Activated CD8-positive, alpha-beta memory T cell treated with anti-CD3 and anti-CD28 coated beads for 1 hour (primary cell): Measurements from ENCODE around the gene ZNF667.
A peak's percentile ranks its signal among the peaks of the same experiment; 100 is the strongest.

Experiments
- DNase-seq, 2 donors: peaks; one replicate each; pipeline ENCODE4 v3.0.0-alpha.2; 2020; ENCODE audit warnings: low read depth in 1 of 2; ENCODE audit errors: extremely low read depth in 1 of 2

ZNF667 gene

DNA sequence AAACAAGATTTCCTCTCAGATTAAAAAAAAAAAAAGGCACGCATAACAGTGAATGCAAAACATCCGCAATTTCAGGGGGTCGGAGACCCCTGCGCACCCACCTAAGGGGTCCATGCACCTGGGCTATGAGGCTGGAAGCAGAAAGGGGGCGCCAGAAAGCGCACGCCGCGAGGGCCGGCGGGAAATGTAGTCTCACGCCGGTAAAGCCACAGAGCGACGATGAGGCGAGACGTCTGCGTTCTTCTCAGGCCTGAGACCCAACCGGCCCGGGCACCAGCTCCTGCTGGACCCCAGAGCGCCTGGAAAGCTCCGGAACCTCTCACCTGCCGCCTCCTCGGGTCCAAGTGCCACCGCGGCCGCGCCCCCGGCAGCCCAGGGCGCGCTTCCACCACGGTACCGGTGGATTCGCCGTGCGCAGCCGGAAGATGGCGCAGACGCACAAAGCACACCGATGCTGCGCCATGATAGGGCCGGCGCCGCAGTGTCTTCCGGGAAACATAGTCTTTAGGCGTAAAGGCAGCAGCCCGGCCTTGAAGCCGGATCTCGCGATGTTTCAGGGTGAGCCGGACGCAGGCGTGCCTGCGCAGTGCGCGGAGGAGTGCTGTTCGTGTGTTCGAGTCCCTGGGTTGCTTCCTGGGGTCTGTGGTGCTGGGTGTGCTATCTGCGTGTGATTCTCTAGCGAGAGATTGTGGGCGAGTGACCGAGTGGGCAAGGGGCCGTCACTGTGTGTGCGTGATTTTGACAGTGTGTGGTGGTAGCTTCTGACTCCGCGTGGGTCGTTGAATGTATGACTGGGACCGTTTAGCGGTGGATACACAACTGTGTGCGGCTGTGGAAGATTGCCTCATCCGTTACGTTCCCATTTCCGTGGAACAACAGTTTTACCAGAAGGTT, 83.8 kb downstream of the ZNF667 start, which contains the start of gene ZNF582:
Gene ZNF582 (minus strand): TSS at position 416 of the 894 bp plus-strand sequence. CDS start 1,782 bp downstream, outside the sequence.
- peak; percentile 80 to 81 for DNase-seq
